ENCODE data around the gene EPG5. TPM values are rescaled to one million over a fixed set of nuclear protein-coding genes. Genes with fewer than 3 reads are reported as not detected.

Gene EPG5
- total and polyA plus RNA-seq, 7 experiments from 2014 or later: 6.3 to 54.8 (median 26.8) TPM

DNA sequence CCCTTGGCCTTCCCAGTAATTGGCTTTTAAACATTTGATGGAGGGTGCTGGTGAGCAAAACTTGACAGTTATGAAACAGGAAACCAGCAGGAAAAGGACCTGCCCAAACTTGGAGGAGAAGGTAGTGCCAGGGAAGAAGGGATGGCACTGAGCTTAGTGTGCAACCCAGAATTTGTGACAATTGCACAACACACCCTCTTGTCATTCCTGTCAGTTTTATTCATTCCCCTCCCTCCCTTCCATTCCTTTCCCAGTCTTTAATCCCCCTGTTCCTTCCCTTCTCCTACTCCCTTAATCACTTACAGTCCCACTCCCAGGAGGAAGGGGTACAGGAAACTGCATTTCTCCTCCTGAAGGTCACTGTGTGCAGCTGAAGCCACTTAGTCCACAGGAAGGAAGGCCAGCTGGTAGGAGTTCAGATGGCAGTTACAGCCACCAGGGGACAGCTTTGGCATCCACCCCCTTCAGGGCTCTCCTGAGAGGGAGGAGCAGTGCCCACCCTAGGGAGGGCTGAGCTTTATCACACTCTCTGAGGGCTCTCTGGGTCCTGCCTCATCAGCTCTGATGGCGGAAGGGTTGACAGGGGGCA lies 165.6 kb downstream of the EPG5 start:
- peaks cover 0 to 23% (median 14%) of the 10 kb centered on the region in 11 donors for H3K9me3 Mint-ChIP-seq
- no peak for ATAC-seq
- Histone ChIP-seq H3K27me3 (ENCODE audit: control insufficient read depth in 2 of 2, insufficient read depth in 2 of 2, low read length in 2 of 2) (no peaks in the 10 kb centered on the region), H3K27ac (ENCODE audit: low read depth, low read length) (no peak overlapping the region), H3K36me3 (ENCODE audit: control insufficient read depth in 2 of 3, insufficient read depth in 3 of 3, low read length in 3 of 3) (no peaks in the 10 kb centered on the region), H3K4me1 (ENCODE audit: control insufficient read depth in 2 of 2, insufficient read depth in 2 of 2, low read length in 2 of 2) (no peaks in the 10 kb centered on the region), H3K4me3 (ENCODE audit: low read length) (no peak overlapping the region), H3K9me3 (ENCODE audit: control insufficient read depth in 2 of 3, low read length in 3 of 3) (peaks cover 0 to 4% (median 0%) of the 10 kb centered on the region in 3 experiments)
- H3K4me1 Mint-ChIP-seq: peaks cover 0 to 4% (median 0%) of the 10 kb centered on the region in 7 donors
- no peak for DNase-seq
- H3K27ac Mint-ChIP-seq: no peak overlapping the region
- ChIA-PET POLR2A (interaction anchor here (0.6 kb wide), 1 partner anchor 47 kb away, joined by 4 read pairs; no protein-coding TSS in a partner anchor), CTCF (no interaction called here)
- H3K36me3 Mint-ChIP-seq: peaks cover 0 to 24% (median 18%) of the 10 kb centered on the region in 5 donors
- H3K4me3 Mint-ChIP-seq: no peak overlapping the region
- H3K27me3 Mint-ChIP-seq: peaks cover 5 to 27% (median 11%) of the 10 kb centered on the region in 5 donors
- intact Hi-C loops (cut with micrococcal nuclease): no loop called here

Other genes starting within 250 kb of the EPG5 start
- 10 to 100 TPM in 1 of 5 experiments, 1 to 10 TPM in 3, under 1 TPM in 1; 0.97 to 12.9 (median 3.3) TPM for gene SLC14A1, start 243.1 kb downstream of the EPG5 start, total RNA-seq
- gene SLC14A1, start 243.1 kb downstream of the EPG5 start, polyA plus RNA-seq: 1 to 10 TPM; 1.4 to 2.2 TPM
- 1 to 10 TPM in 1 of 5 experiments, not detected in 4; 1.3 TPM for gene SIGLEC15, start 141.7 kb downstream of the EPG5 start, total RNA-seq
- gene SIGLEC15, start 141.7 kb downstream of the EPG5 start, polyA plus RNA-seq: under 1 TPM in 1 of 2 donors, not detected in 1; 0.13 TPM
- gene PSTPIP2, start 104.9 kb upstream of the EPG5 start, total RNA-seq: 10 to 100 TPM; 11.1 to 24.6 (median 15.2) TPM
- gene PSTPIP2, start 104.9 kb upstream of the EPG5 start, polyA plus RNA-seq: 10 to 100 TPM; 13.5 to 15.9 TPM
- gene ATP5F1A, start 131.0 kb upstream of the EPG5 start, total RNA-seq: 100 to 1,000 TPM; 181 to 311 (median 212) TPM
- gene ATP5F1A, start 131.0 kb upstream of the EPG5 start, polyA plus RNA-seq: 100 to 1,000 TPM; 484 to 541 TPM
- 10 to 100 TPM; 10.4 to 47.2 (median 15.2) TPM for gene HAUS1, start 137.1 kb upstream of the EPG5 start, total RNA-seq
- gene HAUS1, start 137.1 kb upstream of the EPG5 start, polyA plus RNA-seq: 10 to 100 TPM; 30.0 to 42.7 TPM

Measured in naive thymus-derived CD4-positive, alpha-beta T cell (primary cell).